ENCODE results near the gene GCK. TPM values are rescaled to one million over a fixed set of nuclear protein-coding genes. Genes with fewer than 3 reads are reported as not detected.

GCK gene
- total RNA-seq, 1 experiment from 2014 or later = not detected

GRCh38 chr7:44224974-44225565 is 35.8 kb upstream of the GCK start:
- H3K4me1 ChIP-seq = no peaks in the 10 kb centered on the region
- DNase-seq = no peak
- no peaks in the 10 kb centered on the region for H3K36me3 ChIP-seq (ENCODE audit: control insufficient read depth, insufficient read depth, low read length)
- H3K4me3 ChIP-seq (ENCODE audit: low read depth, low read length) = no peak overlapping the region
- BruUV-seq (replicated peaks) = no TSS peak
- H3K36me3 Mint-ChIP-seq (ENCODE audit: insufficient read depth, unreplicated experiment) = no peaks in the 10 kb centered on the region
- no peak overlapping the region for H3K27ac Mint-ChIP-seq (ENCODE audit: unreplicated experiment)
- peaks cover 16% of the 10 kb centered on the region for H3K27me3 Mint-ChIP-seq (ENCODE audit: insufficient read depth, unreplicated experiment)
- ChIA-PET POLR2A (no interaction called here), CTCF (interaction anchor here (0.6 to 0.8 kb wide), 4 partner anchors 8 to 298 kb away, joined by 3 to 11 read pairs (median 4); no protein-coding TSS in a partner anchor)
- intact Hi-C loops (cut with micrococcal nuclease; ENCODE audit: unreplicated experiment) = no loop called here
- no peaks in the 10 kb centered on the region for H3K27me3 ChIP-seq (replicated peaks; ENCODE audit: control insufficient read depth, insufficient read depth, low read length)
- no peaks in the 10 kb centered on the region for H3K4me1 Mint-ChIP-seq (ENCODE audit: low read depth, unreplicated experiment)
- no peak overlapping the region for H3K4me3 Mint-ChIP-seq (ENCODE audit: unreplicated experiment)
- no peaks in the 10 kb centered on the region for H3K9me3 Mint-ChIP-seq (ENCODE audit: unreplicated experiment)
- no peaks in the 10 kb centered on the region for H3K9me3 ChIP-seq
- TF ChIP-seq, protein P1, sequence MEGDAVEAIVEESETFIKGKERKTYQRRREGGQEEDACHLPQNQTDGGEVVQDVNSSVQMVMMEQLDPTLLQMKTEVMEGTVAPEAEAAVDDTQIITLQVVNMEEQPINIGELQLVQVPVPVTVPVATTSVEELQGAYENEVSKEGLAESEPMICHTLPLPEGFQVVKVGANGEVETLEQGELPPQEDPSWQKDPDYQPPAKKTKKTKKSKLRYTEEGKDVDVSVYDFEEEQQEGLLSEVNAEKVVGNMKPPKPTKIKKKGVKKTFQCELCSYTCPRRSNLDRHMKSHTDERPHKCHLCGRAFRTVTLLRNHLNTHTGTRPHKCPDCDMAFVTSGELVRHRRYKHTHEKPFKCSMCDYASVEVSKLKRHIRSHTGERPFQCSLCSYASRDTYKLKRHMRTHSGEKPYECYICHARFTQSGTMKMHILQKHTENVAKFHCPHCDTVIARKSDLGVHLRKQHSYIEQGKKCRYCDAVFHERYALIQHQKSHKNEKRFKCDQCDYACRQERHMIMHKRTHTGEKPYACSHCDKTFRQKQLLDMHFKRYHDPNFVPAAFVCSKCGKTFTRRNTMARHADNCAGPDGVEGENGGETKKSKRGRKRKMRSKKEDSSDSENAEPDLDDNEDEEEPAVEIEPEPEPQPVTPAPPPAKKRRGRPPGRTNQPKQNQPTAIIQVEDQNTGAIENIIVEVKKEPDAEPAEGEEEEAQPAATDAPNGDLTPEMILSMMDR (IDR thresholded peaks at IDR 0.05; ENCODE audit: insufficient read depth in 1 of 2, low read depth in 1 of 2, low read length in 1 of 2, severe bottlenecking in 1 of 2, unreplicated experiment in 1 of 2) = no peak

DNA sequence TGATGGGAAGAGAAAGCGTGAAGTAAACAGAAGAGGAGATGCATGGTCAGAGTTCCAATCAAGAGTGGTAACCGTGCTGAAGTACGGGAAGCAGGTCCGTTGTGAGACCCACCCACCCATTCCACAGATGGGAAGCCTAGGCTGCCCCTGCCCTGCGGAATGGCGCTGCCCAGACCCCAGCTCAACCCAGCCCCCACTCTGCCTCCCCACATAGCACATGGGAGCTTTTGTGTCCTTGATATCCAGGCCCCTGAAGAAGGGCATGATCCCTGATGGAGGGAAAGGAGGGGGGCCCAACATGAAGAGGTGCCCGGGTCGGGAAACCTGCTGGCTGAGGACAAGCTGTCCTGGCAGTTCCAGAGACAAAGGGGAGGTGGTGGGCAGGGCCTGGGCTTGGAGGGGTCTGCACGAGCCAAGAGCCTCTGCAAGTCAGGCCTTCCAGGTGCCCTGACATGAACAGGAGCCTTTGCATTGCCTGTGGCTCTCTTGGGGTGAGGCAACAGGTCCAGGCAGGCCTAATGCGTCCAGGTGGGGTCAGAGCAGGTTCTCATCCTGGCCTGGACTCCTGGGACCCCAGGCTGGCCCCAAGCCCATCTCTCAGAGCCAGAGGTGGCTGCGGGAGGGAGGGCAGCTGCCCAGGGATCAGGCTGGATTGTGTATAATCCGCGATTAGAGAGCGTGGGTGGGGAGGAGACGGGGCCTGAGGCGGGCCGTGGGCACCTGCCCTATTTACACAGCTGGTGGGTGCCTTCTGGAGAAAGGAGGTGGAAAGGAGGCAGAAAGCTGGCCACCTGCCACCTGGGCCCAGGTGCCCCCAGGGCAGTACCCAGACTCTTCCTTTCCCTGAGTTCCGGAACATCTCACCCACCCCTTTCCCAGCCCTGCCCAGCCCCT is 35.1 kb upstream of the GCK start:
- peaks cover 16% of the 10 kb centered on the region for H3K27me3 Mint-ChIP-seq (ENCODE audit: insufficient read depth, unreplicated experiment)
- no peaks in the 10 kb centered on the region for H3K9me3 ChIP-seq
- H3K36me3 ChIP-seq (ENCODE audit: control insufficient read depth, insufficient read depth, low read length) = no peaks in the 10 kb centered on the region
- BruUV-seq (replicated peaks) = no TSS peak
- no peak overlapping the region for H3K4me3 ChIP-seq (ENCODE audit: low read depth, low read length)
- POLR2A ChIA-PET = no interaction called here
- no peaks in the 10 kb centered on the region for H3K4me1 Mint-ChIP-seq (ENCODE audit: low read depth, unreplicated experiment)
- CTCF ChIA-PET = interaction anchor here (0.6 to 0.8 kb wide), 3 partner anchors 9 to 297 kb away, joined by 3 to 11 read pairs (median 5); no protein-coding TSS in a partner anchor
- H3K36me3 Mint-ChIP-seq (ENCODE audit: insufficient read depth, unreplicated experiment) = no peaks in the 10 kb centered on the region
- H3K4me1 ChIP-seq = no peaks in the 10 kb centered on the region
- no peaks in the 10 kb centered on the region for H3K9me3 Mint-ChIP-seq (ENCODE audit: unreplicated experiment)
- no peak for DNase-seq
- H3K27ac Mint-ChIP-seq (ENCODE audit: unreplicated experiment) = no peak overlapping the region
- TF ChIP-seq, protein P1 (IDR thresholded peaks at IDR 0.05; ENCODE audit: insufficient read depth in 1 of 2, low read depth in 1 of 2, low read length in 1 of 2, severe bottlenecking in 1 of 2, unreplicated experiment in 1 of 2) = no peak
- no peak overlapping the region for H3K4me3 Mint-ChIP-seq (ENCODE audit: unreplicated experiment)
- intact Hi-C loops (cut with micrococcal nuclease; ENCODE audit: unreplicated experiment) = no loop called here
- no peaks in the 10 kb centered on the region for H3K27me3 ChIP-seq (replicated peaks; ENCODE audit: control insufficient read depth, insufficient read depth, low read length)

- DNase-seq = no peak
- Histone ChIP-seq H3K27me3 (replicated peaks; ENCODE audit: control insufficient read depth, insufficient read depth, low read length) (no peaks in the 10 kb centered on the region), H3K36me3 (ENCODE audit: control insufficient read depth, insufficient read depth, low read length) (no peaks in the 10 kb centered on the region), H3K4me3 (ENCODE audit: low read depth, low read length) (no peak overlapping the region), H3K4me1 (no peaks in the 10 kb centered on the region), H3K9me3 (no peaks in the 10 kb centered on the region)
- peaks cover 16% of the 10 kb centered on the region for H3K27me3 Mint-ChIP-seq (ENCODE audit: insufficient read depth, unreplicated experiment)
- CTCF ChIA-PET = no interaction called here
- no TSS peak for BruUV-seq (replicated peaks)
- H3K36me3 Mint-ChIP-seq (ENCODE audit: insufficient read depth, unreplicated experiment) = no peaks in the 10 kb centered on the region
- TF ChIP-seq, protein P1 (IDR thresholded peaks at IDR 0.05; ENCODE audit: insufficient read depth in 1 of 2, low read depth in 1 of 2, low read length in 1 of 2, severe bottlenecking in 1 of 2, unreplicated experiment in 1 of 2) = no peak
- no peak overlapping the region for H3K4me3 Mint-ChIP-seq (ENCODE audit: unreplicated experiment)
- H3K4me1 Mint-ChIP-seq (ENCODE audit: low read depth, unreplicated experiment) = no peaks in the 10 kb centered on the region
- H3K9me3 Mint-ChIP-seq (ENCODE audit: unreplicated experiment) = no peaks in the 10 kb centered on the region
- POLR2A ChIA-PET = no interaction called here
- intact Hi-C loops (cut with micrococcal nuclease; ENCODE audit: unreplicated experiment) = no loop called here
- H3K27ac Mint-ChIP-seq (ENCODE audit: unreplicated experiment) = no peak overlapping the region
Observed at GRCh38 chr7:44223362-44224079, 34.3 kb upstream of the GCK start.
